ENCODE results near the gene C7orf57. TPM values are rescaled to one million over a fixed set of nuclear protein-coding genes. Genes with fewer than 3 reads are reported as not detected.
"Not testable (repeated sequence)": the region's sequence is repeated elsewhere in the genome, so short reads cannot be mapped to it uniquely, and the experiment has no call there.

Gene C7orf57
- total RNA-seq, 4 donors from 2014 or later = not detected

DNA sequence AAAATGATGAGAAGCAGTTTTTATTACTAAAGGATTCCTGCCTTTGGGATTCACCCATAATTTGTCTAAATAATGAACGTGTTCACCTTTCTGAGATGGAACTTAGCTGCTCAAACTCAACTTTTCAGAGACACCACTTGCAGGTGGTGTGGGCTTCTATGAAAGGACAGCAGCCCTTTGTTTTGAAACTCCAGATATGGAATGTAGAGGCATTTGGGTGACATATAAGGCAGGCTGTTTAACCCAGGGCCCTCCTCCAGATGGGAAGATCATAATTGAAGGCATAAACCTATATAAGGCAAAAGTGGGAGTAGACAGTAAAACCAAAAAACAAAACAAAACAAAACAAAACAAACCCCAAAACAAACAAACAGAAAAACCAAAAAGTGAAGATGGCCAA, 44.1 kb upstream of the C7orf57 start:
- TF ChIP-seq, protein P1, sequence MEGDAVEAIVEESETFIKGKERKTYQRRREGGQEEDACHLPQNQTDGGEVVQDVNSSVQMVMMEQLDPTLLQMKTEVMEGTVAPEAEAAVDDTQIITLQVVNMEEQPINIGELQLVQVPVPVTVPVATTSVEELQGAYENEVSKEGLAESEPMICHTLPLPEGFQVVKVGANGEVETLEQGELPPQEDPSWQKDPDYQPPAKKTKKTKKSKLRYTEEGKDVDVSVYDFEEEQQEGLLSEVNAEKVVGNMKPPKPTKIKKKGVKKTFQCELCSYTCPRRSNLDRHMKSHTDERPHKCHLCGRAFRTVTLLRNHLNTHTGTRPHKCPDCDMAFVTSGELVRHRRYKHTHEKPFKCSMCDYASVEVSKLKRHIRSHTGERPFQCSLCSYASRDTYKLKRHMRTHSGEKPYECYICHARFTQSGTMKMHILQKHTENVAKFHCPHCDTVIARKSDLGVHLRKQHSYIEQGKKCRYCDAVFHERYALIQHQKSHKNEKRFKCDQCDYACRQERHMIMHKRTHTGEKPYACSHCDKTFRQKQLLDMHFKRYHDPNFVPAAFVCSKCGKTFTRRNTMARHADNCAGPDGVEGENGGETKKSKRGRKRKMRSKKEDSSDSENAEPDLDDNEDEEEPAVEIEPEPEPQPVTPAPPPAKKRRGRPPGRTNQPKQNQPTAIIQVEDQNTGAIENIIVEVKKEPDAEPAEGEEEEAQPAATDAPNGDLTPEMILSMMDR (IDR thresholded peaks at IDR 0.05) = no peak
- no peak for TF ChIP-seq POLR2AphosphoS5 (IDR thresholded peaks at IDR 0.05)
- TF ChIP-seq EP300 (IDR thresholded peaks at IDR 0.05; ENCODE audit: low read depth) = no peak
- no peak for TF ChIP-seq POLR2A (IDR thresholded peaks at IDR 0.05)
- intact Hi-C loops (cut with DNase I; ENCODE audit: low total_unique reads) = loop anchor here (5.0 kb wide), 1 partner anchor 121 kb away; no protein-coding TSS in a partner anchor
- in situ Hi-C loops (cut with MboI; ENCODE audit: low pct_ligation_motif_present in 1 of 4, low pct_unique_long_range_greater_than_20kb in 1 of 4, low sequenced_read_pairs in 3 of 4) = loop anchor here in 2 of 4 donors (5.0 to 10.0 kb wide), 2 partner anchors 101 to 124 kb away; no protein-coding TSS in a partner anchor

DNA sequence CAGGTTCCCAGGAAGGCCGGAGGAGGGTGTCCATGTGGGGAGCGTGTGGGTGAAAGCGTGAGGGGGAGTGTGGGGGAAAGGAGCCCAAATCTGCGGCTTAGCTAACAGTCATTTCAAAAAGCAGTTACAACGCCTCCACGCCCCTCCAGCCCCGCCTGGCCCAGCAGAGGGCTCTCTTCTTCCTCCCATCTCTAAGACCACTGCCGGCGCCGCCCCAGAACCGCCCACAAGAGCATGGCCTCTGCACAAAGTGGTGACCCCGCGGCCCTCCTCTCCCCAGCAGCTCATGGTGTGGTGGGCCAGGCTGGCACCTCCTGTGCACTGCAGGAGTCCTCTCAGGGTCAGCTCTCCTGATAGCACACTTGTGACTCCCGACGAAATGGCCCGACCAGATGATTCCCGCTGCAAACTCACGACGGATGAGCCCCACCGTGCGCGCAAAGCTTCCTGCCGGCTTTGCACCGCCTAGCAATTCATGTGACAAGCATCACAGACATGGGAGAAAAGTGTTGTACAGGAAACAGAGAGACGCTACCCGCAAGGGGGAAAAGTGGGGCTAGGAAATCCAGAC, 43.5 kb upstream of the C7orf57 start:
- Histone ChIP-seq H3K9me3 (no peaks in the 10 kb centered on the region), H3K4me1 (peaks cover 0 to 11% (median 5%) of the 10 kb centered on the region in 4 donors), H3K36me3 (no peaks in the 10 kb centered on the region), H3K4me3 (peak overlapping the region; percentile 22 to 61 (median 42)), H3K27ac (peak overlapping the region; percentile 71 to 82 (median 76)), H3K27me3 (no peaks in the 10 kb centered on the region)
- TF ChIP-seq EP300 (IDR thresholded peaks at IDR 0.05; ENCODE audit: low read depth) = no peak
- TF ChIP-seq POLR2A (IDR thresholded peaks at IDR 0.05) = peak; percentile 33
- peak in 1 of 3 donors; percentile 17 for TF ChIP-seq POLR2AphosphoS5 (IDR thresholded peaks at IDR 0.05)
- TF ChIP-seq, protein P1 (IDR thresholded peaks at IDR 0.05) = peak; percentile 44 to 64 (median 54)
- intact Hi-C loops (cut with DNase I; ENCODE audit: low total_unique reads) (loop anchor here (5.0 kb wide), 1 partner anchor 120 kb away; no protein-coding TSS in a partner anchor), in situ Hi-C loops (cut with MboI; ENCODE audit: low pct_ligation_motif_present in 1 of 4, low pct_unique_long_range_greater_than_20kb in 1 of 4, low sequenced_read_pairs in 3 of 4) (loop anchor here in 2 of 4 donors (5.0 to 10.0 kb wide), 2 partner anchors 100 to 123 kb away; no protein-coding TSS in a partner anchor)
- 0 to 6% methylated on average over 2 to 26 of the region's 26 CpGs for WGBS, 2 donors (ENCODE audit: low coverage in 1 of 2)
- DNase-seq = peak; percentile 89

More for the DNA sequence above, 44.1 kb upstream of the C7orf57 start:
- H3K36me3 ChIP-seq = no peaks in the 10 kb centered on the region
- 75 to 100% methylated on average over 1 of the region's 1 CpG for WGBS, 2 donors (ENCODE audit: low coverage in 1 of 2)
- H3K4me1 ChIP-seq = peaks cover 0 to 11% (median 5%) of the 10 kb centered on the region in 4 donors
- H3K9me3 ChIP-seq = no peaks in the 10 kb centered on the region
- H3K27ac ChIP-seq = peak overlapping the region; percentile 71 to 82 (median 76)
- no peak for DNase-seq
- H3K27me3 ChIP-seq = no peaks in the 10 kb centered on the region
- H3K4me3 ChIP-seq = peak overlapping the region in 3 of 4 donors; percentile 39 to 61 (median 44)

DNA sequence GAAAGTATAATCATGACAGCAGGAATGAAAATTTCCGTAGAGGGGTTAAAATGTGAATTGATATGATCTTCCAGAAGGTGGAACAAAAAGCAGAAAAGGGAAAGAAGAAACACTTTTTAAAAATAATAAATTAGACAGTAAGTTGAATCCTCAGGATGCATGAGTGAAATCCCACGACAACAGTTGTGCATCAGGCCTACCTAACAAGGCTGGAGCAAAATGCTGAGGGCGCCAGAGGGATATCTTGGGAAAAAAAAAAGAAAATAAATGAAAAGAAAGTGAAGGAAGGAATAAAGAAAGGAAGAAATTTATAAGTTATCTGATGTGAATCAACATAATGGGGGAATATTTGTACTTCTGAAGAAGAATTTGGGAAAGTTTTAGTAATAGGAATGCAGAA, 42.9 kb upstream of the C7orf57 start:
- no peaks in the 10 kb centered on the region for H3K36me3 ChIP-seq
- no peaks in the 10 kb centered on the region for H3K9me3 ChIP-seq
- no peak for DNase-seq
- TF ChIP-seq, protein P1 (IDR thresholded peaks at IDR 0.05) = no peak
- no peak for TF ChIP-seq POLR2A (IDR thresholded peaks at IDR 0.05)
- TF ChIP-seq EP300 (IDR thresholded peaks at IDR 0.05; ENCODE audit: low read depth) = no peak
- TF ChIP-seq POLR2AphosphoS5 (IDR thresholded peaks at IDR 0.05) = no peak
- H3K27ac ChIP-seq = peak overlapping the region; percentile 71 to 82 (median 76)
- no peaks in the 10 kb centered on the region for H3K27me3 ChIP-seq
- in situ Hi-C loops (cut with MboI; ENCODE audit: low pct_ligation_motif_present in 1 of 4, low pct_unique_long_range_greater_than_20kb in 1 of 4, low sequenced_read_pairs in 3 of 4) = loop anchor here in 2 of 4 donors (5.0 to 10.0 kb wide), 2 partner anchors 100 to 122 kb away; no protein-coding TSS in a partner anchor
- H3K4me1 ChIP-seq = peaks cover 0 to 11% (median 5%) of the 10 kb centered on the region in 4 donors
- 53 to 57% methylated on average over 3 of the region's 3 CpGs for WGBS, 2 donors (ENCODE audit: low coverage in 1 of 2)
- intact Hi-C loops (cut with DNase I; ENCODE audit: low total_unique reads) = loop anchor here (5.0 kb wide), 1 partner anchor 120 kb away; no protein-coding TSS in a partner anchor
- H3K4me3 ChIP-seq = peak overlapping the region in 2 of 4 donors; percentile 39 to 61

DNA sequence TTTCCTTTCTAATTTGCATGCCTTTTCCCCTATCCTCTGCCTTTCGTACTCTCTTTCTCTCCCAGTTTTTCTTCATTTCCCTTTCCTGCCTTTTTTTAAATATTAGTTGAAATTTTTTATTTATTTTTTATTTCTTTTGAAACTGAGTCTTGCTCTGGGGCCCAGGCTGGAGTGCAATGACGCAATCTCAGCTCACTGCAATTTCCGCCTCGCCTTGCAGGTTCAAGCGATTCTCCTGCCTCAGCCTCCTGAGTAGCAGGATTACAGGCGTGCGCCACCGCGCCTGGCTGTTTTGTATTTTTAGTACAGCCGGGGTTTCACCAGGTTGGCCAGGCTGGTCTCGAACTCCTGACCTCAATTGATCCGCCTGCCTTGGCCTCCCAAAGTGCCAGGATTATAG, 35.9 kb upstream of the C7orf57 start:
- Histone ChIP-seq H3K4me1 (no peaks in the 10 kb centered on the region), H3K36me3 (no peaks in the 10 kb centered on the region), H3K27ac (no peak overlapping the region), H3K4me3 (no peak overlapping the region), H3K27me3 (no peaks in the 10 kb centered on the region), H3K9me3 (no peaks in the 10 kb centered on the region)
- 90 to 95% methylated on average over 8 to 12 of the region's 12 CpGs for WGBS, 2 donors (ENCODE audit: low coverage in 1 of 2)
- TF ChIP-seq EP300 (IDR thresholded peaks at IDR 0.05; ENCODE audit: low read depth) (no peak), POLR2A (IDR thresholded peaks at IDR 0.05) (no peak), POLR2AphosphoS5 (IDR thresholded peaks at IDR 0.05) (no peak)
- TF ChIP-seq, protein P1 (IDR thresholded peaks at IDR 0.05) = no peak
- intact Hi-C loops (cut with DNase I; ENCODE audit: low total_unique reads) = no loop called here
- in situ Hi-C loops (cut with MboI; ENCODE audit: low pct_ligation_motif_present in 1 of 4, low pct_unique_long_range_greater_than_20kb in 1 of 4, low sequenced_read_pairs in 3 of 4) = loop anchor here in 1 of 4 donors (10.0 kb wide), 1 partner anchor 115 kb away; no protein-coding TSS in a partner anchor
- DNase-seq = no peak

DNA sequence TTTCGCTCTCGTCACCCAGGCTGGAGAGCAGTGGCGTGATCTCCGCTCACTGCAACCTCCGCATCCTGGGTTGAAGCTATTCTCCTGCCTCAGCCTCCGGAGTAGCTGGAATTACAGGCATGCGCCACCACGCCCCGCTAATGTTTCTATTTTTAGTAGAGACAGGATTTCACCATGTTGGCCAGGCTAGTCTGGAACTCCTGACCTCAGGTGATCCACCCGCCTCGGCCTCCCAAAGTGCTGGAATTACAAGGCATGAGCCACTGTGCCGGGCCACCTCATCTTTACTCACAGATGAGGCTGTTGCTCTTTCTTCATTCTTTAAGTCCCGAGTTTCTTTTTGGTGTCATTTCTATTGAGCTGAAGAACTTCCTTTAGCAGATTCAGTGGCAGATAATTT, 35.2 kb upstream of the C7orf57 start:
- H3K9me3 ChIP-seq; in situ Hi-C loops (cut with MboI; ENCODE audit: low pct_ligation_motif_present in 1 of 4, low pct_unique_long_range_greater_than_20kb in 1 of 4, low sequenced_read_pairs in 3 of 4); H3K27me3 ChIP-seq; DNase-seq; H3K4me3 ChIP-seq; H3K36me3 ChIP-seq; H3K27ac ChIP-seq; intact Hi-C loops (cut with DNase I; ENCODE audit: low total_unique reads); H3K4me1 ChIP-seq: not testable (repeated sequence)
- 91 to 93% methylated on average over 7 to 13 of the region's 13 CpGs for WGBS, 2 donors (ENCODE audit: low coverage in 1 of 2)
